ENCODE data around the gene LRP1B. TPM values are rescaled to one million over a fixed set of nuclear protein-coding genes. Genes with fewer than 3 reads are reported as not detected.

Gene LRP1B
- polyA plus RNA-seq, 1 donor = 1.0 TPM

- H3K4me3 ChIP-seq (ENCODE audit: low read length) = no peak overlapping the region
- no peaks in the 10 kb centered on the region for H3K9me3 ChIP-seq (ENCODE audit: control insufficient read depth, low read depth, low read length)
- H3K27me3 ChIP-seq (ENCODE audit: control insufficient read depth, insufficient read depth, low read length) = no peaks in the 10 kb centered on the region
- no peaks in the 10 kb centered on the region for H3K36me3 ChIP-seq (ENCODE audit: control insufficient read depth, insufficient read depth, low read length)
- H3K4me1 ChIP-seq (ENCODE audit: control insufficient read depth, insufficient read depth, low read length) = no peaks in the 10 kb centered on the region
- WGBS (ENCODE audit: insufficient coverage, low lambda C conversion rate) = no CpG with 5 or more reads among the region's 2 CpGs
- no peak overlapping the region for H3K27ac ChIP-seq (ENCODE audit: low read length)
- no peak for DNase-seq
These were observed 426.3 kb downstream of the LRP1B start for GRCh38 chr2:141704541-141704940.

GRCh38 chr2:141703501-141703900, 427.3 kb downstream of the LRP1B start:
- H3K4me3 ChIP-seq (ENCODE audit: low read length) = no peak overlapping the region
- 83% methylated on average over 1 of the region's 3 CpGs for WGBS (ENCODE audit: insufficient coverage, low lambda C conversion rate)
- no peaks in the 10 kb centered on the region for H3K27me3 ChIP-seq (ENCODE audit: control insufficient read depth, insufficient read depth, low read length)
- DNase-seq = no peak
- no peaks in the 10 kb centered on the region for H3K36me3 ChIP-seq (ENCODE audit: control insufficient read depth, insufficient read depth, low read length)
- H3K4me1 ChIP-seq (ENCODE audit: control insufficient read depth, insufficient read depth, low read length) = no peaks in the 10 kb centered on the region
- no peaks in the 10 kb centered on the region for H3K9me3 ChIP-seq (ENCODE audit: control insufficient read depth, low read depth, low read length)
- no peak overlapping the region for H3K27ac ChIP-seq (ENCODE audit: low read length)

GRCh38 chr2:141701618-141702017, 429.2 kb downstream of the LRP1B start:
- Histone ChIP-seq H3K4me1 (ENCODE audit: control insufficient read depth, insufficient read depth, low read length) (no peaks in the 10 kb centered on the region), H3K27me3 (ENCODE audit: control insufficient read depth, insufficient read depth, low read length) (no peaks in the 10 kb centered on the region), H3K4me3 (ENCODE audit: low read length) (no peak overlapping the region), H3K9me3 (ENCODE audit: control insufficient read depth, low read depth, low read length) (no peaks in the 10 kb centered on the region), H3K27ac (ENCODE audit: low read length) (no peak overlapping the region), H3K36me3 (ENCODE audit: control insufficient read depth, insufficient read depth, low read length) (no peaks in the 10 kb centered on the region)
- 54% methylated on average over 3 of the region's 3 CpGs for WGBS (ENCODE audit: insufficient coverage, low lambda C conversion rate)
- no peak for DNase-seq

- H3K4me3 ChIP-seq (ENCODE audit: low read length) = no peak overlapping the region
- DNase-seq = no peak
- H3K27ac ChIP-seq (ENCODE audit: low read length) = no peak overlapping the region
- H3K4me1 ChIP-seq (ENCODE audit: control insufficient read depth, insufficient read depth, low read length) = no peaks in the 10 kb centered on the region
- no peaks in the 10 kb centered on the region for H3K36me3 ChIP-seq (ENCODE audit: control insufficient read depth, insufficient read depth, low read length)
- WGBS (ENCODE audit: insufficient coverage, low lambda C conversion rate) = 100% methylated on average over 1 of the region's 4 CpGs
- no peaks in the 10 kb centered on the region for H3K27me3 ChIP-seq (ENCODE audit: control insufficient read depth, insufficient read depth, low read length)
- no peaks in the 10 kb centered on the region for H3K9me3 ChIP-seq (ENCODE audit: control insufficient read depth, low read depth, low read length)
These were observed 431.2 kb downstream of the LRP1B start for GRCh38 chr2:141699573-141699972.

- WGBS (ENCODE audit: insufficient coverage, low lambda C conversion rate) = 86% methylated on average over 1 of the region's 2 CpGs
- H3K27me3 ChIP-seq (ENCODE audit: control insufficient read depth, insufficient read depth, low read length) = no peaks in the 10 kb centered on the region
- H3K27ac ChIP-seq (ENCODE audit: low read length) = no peak overlapping the region
- H3K4me3 ChIP-seq (ENCODE audit: low read length) = no peak overlapping the region
- no peaks in the 10 kb centered on the region for H3K9me3 ChIP-seq (ENCODE audit: control insufficient read depth, low read depth, low read length)
- no peak for DNase-seq
- H3K36me3 ChIP-seq (ENCODE audit: control insufficient read depth, insufficient read depth, low read length) = no peaks in the 10 kb centered on the region
- no peaks in the 10 kb centered on the region for H3K4me1 ChIP-seq (ENCODE audit: control insufficient read depth, insufficient read depth, low read length)
These were observed 432.3 kb downstream of the LRP1B start for GRCh38 chr2:141698500-141698899.

GRCh38 chr2:141697035-141697434, 433.8 kb downstream of the LRP1B start:
- Histone ChIP-seq H3K27me3 (ENCODE audit: control insufficient read depth, insufficient read depth, low read length) (no peaks in the 10 kb centered on the region), H3K9me3 (ENCODE audit: control insufficient read depth, low read depth, low read length) (no peaks in the 10 kb centered on the region), H3K27ac (ENCODE audit: low read length) (no peak overlapping the region), H3K4me1 (ENCODE audit: control insufficient read depth, insufficient read depth, low read length) (no peaks in the 10 kb centered on the region), H3K4me3 (ENCODE audit: low read length) (no peak overlapping the region), H3K36me3 (ENCODE audit: control insufficient read depth, insufficient read depth, low read length) (no peaks in the 10 kb centered on the region)
- 90% methylated on average over 2 of the region's 3 CpGs for WGBS (ENCODE audit: insufficient coverage, low lambda C conversion rate)
- no peak for DNase-seq

- Histone ChIP-seq H3K9me3 (ENCODE audit: control insufficient read depth, low read depth, low read length) (no peaks in the 10 kb centered on the region), H3K4me3 (ENCODE audit: low read length) (no peak overlapping the region), H3K36me3 (ENCODE audit: control insufficient read depth, insufficient read depth, low read length) (no peaks in the 10 kb centered on the region), H3K4me1 (ENCODE audit: control insufficient read depth, insufficient read depth, low read length) (no peaks in the 10 kb centered on the region), H3K27me3 (ENCODE audit: control insufficient read depth, insufficient read depth, low read length) (no peaks in the 10 kb centered on the region), H3K27ac (ENCODE audit: low read length) (no peak overlapping the region)
- DNase-seq = no peak
- 100% methylated on average over 1 of the region's 2 CpGs for WGBS (ENCODE audit: insufficient coverage, low lambda C conversion rate)
These were observed 436.6 kb downstream of the LRP1B start for GRCh38 chr2:141694180-141694579.

- Histone ChIP-seq H3K4me3 (ENCODE audit: low read length) (no peak overlapping the region), H3K27ac (ENCODE audit: low read length) (no peak overlapping the region), H3K36me3 (ENCODE audit: control insufficient read depth, insufficient read depth, low read length) (no peaks in the 10 kb centered on the region), H3K27me3 (ENCODE audit: control insufficient read depth, insufficient read depth, low read length) (no peaks in the 10 kb centered on the region), H3K4me1 (ENCODE audit: control insufficient read depth, insufficient read depth, low read length) (no peaks in the 10 kb centered on the region), H3K9me3 (ENCODE audit: control insufficient read depth, low read depth, low read length) (no peaks in the 10 kb centered on the region)
- WGBS (ENCODE audit: insufficient coverage, low lambda C conversion rate) = 90% methylated on average over 1 of the region's 2 CpGs
- no peak for DNase-seq
These were observed 438.0 kb downstream of the LRP1B start for GRCh38 chr2:141692829-141693228.

GRCh38 chr2:141676139-141676538, 454.7 kb downstream of the LRP1B start:
- H3K4me1 ChIP-seq (ENCODE audit: control insufficient read depth, insufficient read depth, low read length) = no peaks in the 10 kb centered on the region
- no peaks in the 10 kb centered on the region for H3K9me3 ChIP-seq (ENCODE audit: control insufficient read depth, low read depth, low read length)

GRCh38 chr2:141666191-141666590, 464.6 kb downstream of the LRP1B start:
- H3K4me3 ChIP-seq (ENCODE audit: low read length) = no peak overlapping the region
- H3K27me3 ChIP-seq (ENCODE audit: control insufficient read depth, insufficient read depth, low read length) = no peaks in the 10 kb centered on the region
- no peaks in the 10 kb centered on the region for H3K36me3 ChIP-seq (ENCODE audit: control insufficient read depth, insufficient read depth, low read length)
- no peaks in the 10 kb centered on the region for H3K4me1 ChIP-seq (ENCODE audit: control insufficient read depth, insufficient read depth, low read length)
- no peaks in the 10 kb centered on the region for H3K9me3 ChIP-seq (ENCODE audit: control insufficient read depth, low read depth, low read length)
- no peak overlapping the region for H3K27ac ChIP-seq (ENCODE audit: low read length)
- DNase-seq = no peak

More at GRCh38 chr2:141676139-141676538, 454.7 kb downstream of the LRP1B start:
- no peaks in the 10 kb centered on the region for H3K36me3 ChIP-seq (ENCODE audit: control insufficient read depth, insufficient read depth, low read length)
- 100% methylated on average over 1 of the region's 2 CpGs for WGBS (ENCODE audit: insufficient coverage, low lambda C conversion rate)
- H3K27me3 ChIP-seq (ENCODE audit: control insufficient read depth, insufficient read depth, low read length) = no peaks in the 10 kb centered on the region
- no peak overlapping the region for H3K4me3 ChIP-seq (ENCODE audit: low read length)
- no peak overlapping the region for H3K27ac ChIP-seq (ENCODE audit: low read length)
- no peak for DNase-seq

- Histone ChIP-seq H3K4me3 (ENCODE audit: low read length) (no peak overlapping the region), H3K9me3 (ENCODE audit: control insufficient read depth, low read depth, low read length) (no peaks in the 10 kb centered on the region), H3K36me3 (ENCODE audit: control insufficient read depth, insufficient read depth, low read length) (no peaks in the 10 kb centered on the region), H3K27ac (ENCODE audit: low read length) (no peak overlapping the region), H3K4me1 (ENCODE audit: control insufficient read depth, insufficient read depth, low read length) (no peaks in the 10 kb centered on the region), H3K27me3 (ENCODE audit: control insufficient read depth, insufficient read depth, low read length) (no peaks in the 10 kb centered on the region)
- DNase-seq = no peak
- WGBS (ENCODE audit: insufficient coverage, low lambda C conversion rate) = no CpG with 5 or more reads among the region's 8 CpGs
These were observed 470.6 kb downstream of the LRP1B start for GRCh38 chr2:141660232-141660631.

All from large intestine (tissue), 3 donors.